Ectodermal cell (in vitro differentiated cells): ENCODE measurements around the gene IL1F10.

Experiments used
- H3K27ac ChIP-seq: 2 replicates; pipeline ENCODE4 v1.7.0; 2013; ENCODE audit warnings: mild to moderate bottlenecking, low read depth, low read length; ENCODE audit not compliant: insufficient read depth, poor library complexity, severe bottlenecking
- H3K27me3 ChIP-seq: 2 replicates; pipeline ENCODE4 v1.7.0; 2013; ENCODE audit warnings: mild to moderate bottlenecking, low read length; ENCODE audit not compliant: insufficient read depth, control insufficient read depth, poor library complexity, severe bottlenecking
- H3K36me3 ChIP-seq: one replicate; pipeline ENCODE4 v1.7.0; 2013; ENCODE audit warnings: low read length; ENCODE audit not compliant: control insufficient read depth, insufficient read depth
- H3K4me1 ChIP-seq: one replicate; pipeline ENCODE4 v1.7.0; 2013; ENCODE audit warnings: low read length; ENCODE audit not compliant: control insufficient read depth, insufficient read depth
- H3K4me3 ChIP-seq: 2 replicates; pipeline ENCODE4 v1.7.0; 2013; ENCODE audit warnings: low read depth, low read length, control low read depth; ENCODE audit not compliant: insufficient read depth
- H3K9me3 ChIP-seq: 2 replicates; pipeline ENCODE4 v1.7.0; 2013; ENCODE audit warnings: mild to moderate bottlenecking, low read length, moderate library complexity; ENCODE audit not compliant: control insufficient read depth
- WGBS, 2 experiments: methylation state at CpG; one replicate each; pipeline ENCODE4 v1.1.7; 2013; ENCODE audit warnings: missing lambda C conversion rate in 2 of 2; 5-methylcytosine and 5-hydroxymethylcytosine counted together

The IL1F10 gene

DNA sequence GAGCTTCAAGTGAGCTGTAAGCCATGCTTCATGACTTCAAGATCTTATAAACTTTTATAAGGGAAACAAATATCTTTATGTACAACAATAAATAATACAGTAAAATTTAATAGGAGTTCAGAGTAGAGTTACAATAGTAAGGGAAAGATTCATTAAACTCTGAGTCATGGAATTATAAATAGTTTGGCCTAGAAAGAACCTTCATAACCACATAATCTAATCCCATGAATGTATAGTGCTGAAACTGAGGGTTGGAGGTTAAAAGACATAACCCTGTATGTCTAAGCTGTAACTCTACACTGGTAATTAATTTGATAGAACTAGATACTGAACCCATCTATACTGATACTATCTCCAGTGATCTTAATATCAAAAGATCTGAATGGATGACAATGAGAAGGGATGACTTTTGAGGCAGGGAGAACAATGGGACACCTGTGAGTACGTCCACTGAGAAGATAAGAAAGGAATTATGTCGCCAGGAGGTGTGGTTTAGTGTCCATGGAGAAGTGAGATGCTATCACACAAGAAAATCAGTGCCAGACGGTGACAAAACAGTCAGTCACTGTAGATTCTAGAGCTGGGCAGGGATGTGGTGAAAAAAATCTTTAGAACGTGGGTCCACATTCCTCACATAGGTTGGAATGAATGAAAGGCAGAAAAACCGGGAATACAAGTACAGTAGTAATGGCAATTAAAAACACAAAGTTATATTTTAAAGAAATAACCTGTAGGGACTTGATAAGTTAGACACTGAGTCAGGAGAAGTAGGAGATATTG lies 1.1 kb downstream of the IL1F10 start:
- 74 to 77% methylated on average over 5 of the region's 5 CpGs for WGBS, 2 experiments
- Histone ChIP-seq H3K4me1 (no peaks in the 10 kb centered on the region), H3K4me3 (no peak overlapping the region), H3K36me3 (no peaks in the 10 kb centered on the region), H3K27ac (no peak overlapping the region), H3K9me3 (no peaks in the 10 kb centered on the region), H3K27me3 (no peaks in the 10 kb centered on the region)

- Histone ChIP-seq H3K36me3 (no peaks in the 10 kb centered on the region), H3K4me1 (no peaks in the 10 kb centered on the region), H3K27ac (no peak overlapping the region), H3K9me3 (no peaks in the 10 kb centered on the region), H3K4me3 (no peak overlapping the region), H3K27me3 (no peaks in the 10 kb centered on the region)
- 95 to 96% methylated on average over 4 of the region's 4 CpGs for WGBS, 2 experiments
Measured at GRCh38 chr2:113069676-113070605, 2.2 kb downstream of the IL1F10 start.

- no peak overlapping the region for H3K27ac ChIP-seq
- WGBS, 2 experiments, result 86 to 95% methylated on average over 1 of the region's 1 CpG
- no peaks in the 10 kb centered on the region for H3K36me3 ChIP-seq
- no peaks in the 10 kb centered on the region for H3K27me3 ChIP-seq
- H3K4me1 ChIP-seq, result no peaks in the 10 kb centered on the region
- no peaks in the 10 kb centered on the region for H3K9me3 ChIP-seq
- H3K4me3 ChIP-seq, result no peak overlapping the region
Measured at GRCh38 chr2:113070606-113070975, 2.8 kb downstream of the IL1F10 start.

GRCh38 chr2:113072584-113072983 lies 4.8 kb downstream of the IL1F10 start:
- 67 to 77% methylated on average over 4 of the region's 4 CpGs for WGBS, 2 experiments
- H3K36me3 ChIP-seq, result no peaks in the 10 kb centered on the region
- H3K9me3 ChIP-seq, result no peaks in the 10 kb centered on the region
- H3K4me1 ChIP-seq, result no peaks in the 10 kb centered on the region
- no peak overlapping the region for H3K4me3 ChIP-seq
- no peak overlapping the region for H3K27ac ChIP-seq
- H3K27me3 ChIP-seq, result no peaks in the 10 kb centered on the region

- WGBS, 2 experiments, result 89 to 98% methylated on average over 3 of the region's 3 CpGs
- Histone ChIP-seq H3K36me3 (no peaks in the 10 kb centered on the region), H3K27ac (no peak overlapping the region), H3K4me1 (no peaks in the 10 kb centered on the region), H3K9me3 (no peaks in the 10 kb centered on the region), H3K27me3 (no peaks in the 10 kb centered on the region), H3K4me3 (no peak overlapping the region)
Measured at GRCh38 chr2:113073325-113073834, 5.6 kb downstream of the IL1F10 start.

DNA sequence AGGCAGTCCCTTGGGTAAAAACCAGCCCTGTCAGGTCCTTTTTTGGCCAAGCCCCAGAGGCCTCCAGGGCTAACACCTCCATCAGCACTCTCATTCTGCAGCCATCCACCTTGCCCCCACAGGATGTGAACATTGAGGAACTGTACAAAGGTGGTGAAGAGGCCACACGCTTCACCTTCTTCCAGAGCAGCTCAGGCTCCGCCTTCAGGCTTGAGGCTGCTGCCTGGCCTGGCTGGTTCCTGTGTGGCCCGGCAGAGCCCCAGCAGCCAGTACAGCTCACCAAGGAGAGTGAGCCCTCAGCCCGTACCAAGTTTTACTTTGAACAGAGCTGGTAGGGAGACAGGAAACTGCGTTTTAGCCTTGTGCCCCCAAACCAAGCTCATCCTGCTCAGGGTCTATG lies 7.3 kb downstream of the IL1F10 start:
- Histone ChIP-seq H3K4me1 (no peaks in the 10 kb centered on the region), H3K4me3 (no peak overlapping the region), H3K27ac (no peak overlapping the region), H3K27me3 (no peaks in the 10 kb centered on the region), H3K36me3 (no peaks in the 10 kb centered on the region), H3K9me3 (no peaks in the 10 kb centered on the region)
- 90 to 91% methylated on average over 5 of the region's 5 CpGs for WGBS, 2 experiments

DNA sequence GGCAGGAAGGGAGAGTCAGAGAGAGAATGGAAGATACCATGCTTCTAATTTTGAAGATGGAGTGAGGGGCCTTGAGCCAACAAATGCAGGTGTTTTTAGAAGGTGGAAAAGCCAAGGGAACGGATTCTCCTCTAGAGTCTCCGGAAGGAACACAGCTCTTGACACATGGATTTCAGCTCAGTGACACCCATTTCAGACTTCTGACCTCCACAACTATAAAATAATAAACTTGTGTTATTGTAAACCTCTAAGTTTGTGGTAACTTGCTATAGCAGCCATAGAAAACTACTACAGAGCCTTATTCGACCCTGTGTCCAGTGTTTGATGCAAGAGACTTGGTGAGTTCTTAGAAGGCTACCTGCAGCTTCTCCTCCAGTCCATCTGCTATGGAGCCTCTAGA lies 7.8 kb downstream of the IL1F10 start:
- WGBS, 2 experiments, result 89 to 93% methylated on average over 3 of the region's 3 CpGs
- Histone ChIP-seq H3K36me3 (no peaks in the 10 kb centered on the region), H3K9me3 (no peaks in the 10 kb centered on the region), H3K27me3 (no peaks in the 10 kb centered on the region), H3K4me1 (no peaks in the 10 kb centered on the region), H3K4me3 (no peak overlapping the region), H3K27ac (no peak overlapping the region)

DNA sequence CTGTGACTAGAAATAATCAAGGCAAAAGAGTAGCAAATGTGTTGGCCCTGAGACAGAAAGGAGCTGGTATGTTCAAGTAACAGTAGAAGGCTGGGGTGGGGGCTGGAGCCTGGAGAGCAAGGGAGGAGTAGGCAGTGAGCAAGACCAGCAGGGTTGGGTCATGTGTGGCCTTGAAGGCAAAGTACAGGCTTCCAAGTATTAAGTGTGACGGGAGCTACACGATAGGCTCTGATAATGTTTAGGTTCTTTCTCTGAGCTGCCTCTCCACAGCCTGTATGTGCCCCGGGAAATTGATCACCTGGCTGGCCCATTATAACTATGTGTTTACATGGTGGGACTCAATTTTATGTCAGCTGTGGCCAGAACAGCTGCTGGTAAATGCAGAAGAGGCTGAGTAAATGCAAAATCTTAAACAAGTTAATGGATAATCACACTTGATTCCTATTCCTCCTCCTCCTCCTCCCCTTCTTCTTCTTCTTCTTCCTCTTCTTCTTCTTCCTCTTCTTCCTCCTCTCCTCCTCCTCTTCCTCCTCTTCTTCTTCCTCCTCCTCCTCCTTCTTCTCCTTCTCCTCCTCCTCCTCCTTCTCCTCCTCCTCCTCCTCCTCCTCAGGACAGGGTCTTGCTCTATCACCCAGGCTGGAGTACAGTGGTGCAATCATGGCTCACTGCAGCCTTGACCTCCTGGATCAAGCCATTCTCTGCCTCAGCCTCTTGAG lies 9.3 kb downstream of the IL1F10 start:
- H3K27me3 ChIP-seq, result no peaks in the 10 kb centered on the region
- WGBS, 2 experiments, result 90 to 95% methylated on average over 3 of the region's 3 CpGs
- H3K27ac ChIP-seq, result no peak overlapping the region

DNA sequence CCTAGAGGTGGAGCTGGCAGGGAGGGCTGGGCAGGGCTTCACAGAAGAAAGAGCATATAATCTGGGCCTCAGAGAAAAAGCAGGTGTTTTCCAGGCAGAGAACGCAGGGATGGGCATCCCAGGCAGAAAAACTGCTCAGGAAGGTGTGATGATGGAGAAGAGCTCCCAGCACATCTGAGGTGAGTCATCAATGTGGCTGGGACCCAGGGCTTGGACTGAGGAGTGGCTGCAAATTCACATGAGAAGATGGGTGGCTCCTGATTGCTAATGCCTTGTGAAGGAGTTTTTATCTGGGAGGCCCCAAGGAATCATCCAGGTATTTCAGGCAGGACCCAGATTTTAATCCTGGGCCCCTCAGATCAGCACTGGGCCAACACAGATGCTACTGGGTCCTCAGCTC lies 10.2 kb downstream of the IL1F10 start:
- Histone ChIP-seq H3K9me3 (no peaks in the 10 kb centered on the region), H3K36me3 (no peaks in the 10 kb centered on the region), H3K27ac (no peak overlapping the region), H3K4me1 (no peaks in the 10 kb centered on the region), H3K27me3 (no peaks in the 10 kb centered on the region), H3K4me3 (no peak overlapping the region)
- 71 to 75% methylated on average over 1 of the region's 1 CpG for WGBS, 2 experiments

More for the DNA sequence above, 9.3 kb downstream of the IL1F10 start:
- H3K36me3 ChIP-seq, result no peaks in the 10 kb centered on the region
- H3K4me1 ChIP-seq, result no peaks in the 10 kb centered on the region
- H3K4me3 ChIP-seq, result no peak overlapping the region
- H3K9me3 ChIP-seq, result no peaks in the 10 kb centered on the region
